Measurements from ENCODE around the gene C4orf51.
A peak's percentile ranks its signal among the peaks of the same experiment; 100 is the strongest.

C4orf51 gene

GRCh38 chr4:145722561-145722960 lies 42.6 kb downstream of the C4orf51 start:
- H2AFZ ChIP-seq, result no peak overlapping the region
- TF ChIP-seq, protein P1, sequence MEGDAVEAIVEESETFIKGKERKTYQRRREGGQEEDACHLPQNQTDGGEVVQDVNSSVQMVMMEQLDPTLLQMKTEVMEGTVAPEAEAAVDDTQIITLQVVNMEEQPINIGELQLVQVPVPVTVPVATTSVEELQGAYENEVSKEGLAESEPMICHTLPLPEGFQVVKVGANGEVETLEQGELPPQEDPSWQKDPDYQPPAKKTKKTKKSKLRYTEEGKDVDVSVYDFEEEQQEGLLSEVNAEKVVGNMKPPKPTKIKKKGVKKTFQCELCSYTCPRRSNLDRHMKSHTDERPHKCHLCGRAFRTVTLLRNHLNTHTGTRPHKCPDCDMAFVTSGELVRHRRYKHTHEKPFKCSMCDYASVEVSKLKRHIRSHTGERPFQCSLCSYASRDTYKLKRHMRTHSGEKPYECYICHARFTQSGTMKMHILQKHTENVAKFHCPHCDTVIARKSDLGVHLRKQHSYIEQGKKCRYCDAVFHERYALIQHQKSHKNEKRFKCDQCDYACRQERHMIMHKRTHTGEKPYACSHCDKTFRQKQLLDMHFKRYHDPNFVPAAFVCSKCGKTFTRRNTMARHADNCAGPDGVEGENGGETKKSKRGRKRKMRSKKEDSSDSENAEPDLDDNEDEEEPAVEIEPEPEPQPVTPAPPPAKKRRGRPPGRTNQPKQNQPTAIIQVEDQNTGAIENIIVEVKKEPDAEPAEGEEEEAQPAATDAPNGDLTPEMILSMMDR (IDR thresholded peaks at IDR 0.05), result no peak
- H3K36me3 ChIP-seq (ENCODE audit: control insufficient read depth, insufficient read depth, low read length), result no peaks in the 10 kb centered on the region
- H3K9ac ChIP-seq, result no peak overlapping the region
- H3K27me3 ChIP-seq (ENCODE audit: control insufficient read depth, insufficient read depth, low read length), result no peaks in the 10 kb centered on the region
- no peaks in the 10 kb centered on the region for H3K9me3 ChIP-seq (ENCODE audit: control insufficient read depth, low read length)
- no peaks in the 10 kb centered on the region for H3K4me1 ChIP-seq
- H3K79me2 ChIP-seq, result no peaks in the 10 kb centered on the region
- no peak overlapping the region for H3K27ac ChIP-seq
- no peak overlapping the region for H3K4me3 ChIP-seq (ENCODE audit: low read depth, low read length)
- H3K4me2 ChIP-seq (ENCODE audit: low read length), result no peak overlapping the region

- no peaks in the 10 kb centered on the region for H3K4me1 ChIP-seq
- TF ChIP-seq, protein P1 (IDR thresholded peaks at IDR 0.05), result no peak
- peak overlapping the region; percentile 25 for H3K4me2 ChIP-seq (ENCODE audit: low read length)
- H3K9me3 ChIP-seq (ENCODE audit: control insufficient read depth, low read length), result no peaks in the 10 kb centered on the region
- no peak overlapping the region for H2AFZ ChIP-seq
- no peak overlapping the region for H3K27ac ChIP-seq
- no peak overlapping the region for H3K4me3 ChIP-seq (ENCODE audit: low read depth, low read length)
- H3K36me3 ChIP-seq (ENCODE audit: control insufficient read depth, insufficient read depth, low read length), result no peaks in the 10 kb centered on the region
- no peaks in the 10 kb centered on the region for H3K79me2 ChIP-seq
- H3K27me3 ChIP-seq (ENCODE audit: control insufficient read depth, insufficient read depth, low read length), result no peaks in the 10 kb centered on the region
- no peak overlapping the region for H3K9ac ChIP-seq
These were observed 43.4 kb downstream of the C4orf51 start for GRCh38 chr4:145723336-145723735.

GRCh38 chr4:145730026-145730425 lies 50.1 kb downstream of the C4orf51 start:
- Histone ChIP-seq H3K4me3 (ENCODE audit: low read depth, low read length) (no peak overlapping the region), H2AFZ (no peak overlapping the region), H3K27ac (no peak overlapping the region), H3K79me2 (no peaks in the 10 kb centered on the region), H3K4me2 (ENCODE audit: low read length) (no peak overlapping the region), H3K27me3 (ENCODE audit: control insufficient read depth, insufficient read depth, low read length) (no peaks in the 10 kb centered on the region), H3K9ac (no peak overlapping the region), H3K36me3 (ENCODE audit: control insufficient read depth, insufficient read depth, low read length) (no peaks in the 10 kb centered on the region), H3K4me1 (peaks cover 7% of the 10 kb centered on the region), H3K9me3 (ENCODE audit: control insufficient read depth, low read length) (no peaks in the 10 kb centered on the region)
- TF ChIP-seq, protein P1 (IDR thresholded peaks at IDR 0.05), result no peak

GRCh38 chr4:145731028-145731427 lies 51.1 kb downstream of the C4orf51 start:
- TF ChIP-seq, protein P1 (IDR thresholded peaks at IDR 0.05), result no peak
- H3K27me3 ChIP-seq (ENCODE audit: control insufficient read depth, insufficient read depth, low read length), result no peaks in the 10 kb centered on the region
- H2AFZ ChIP-seq, result no peak overlapping the region
- H3K4me1 ChIP-seq, result peaks cover 10% of the 10 kb centered on the region
- no peaks in the 10 kb centered on the region for H3K36me3 ChIP-seq (ENCODE audit: control insufficient read depth, insufficient read depth, low read length)
- H3K9ac ChIP-seq, result no peak overlapping the region
- no peak overlapping the region for H3K4me3 ChIP-seq (ENCODE audit: low read depth, low read length)
- H3K27ac ChIP-seq, result no peak overlapping the region
- no peaks in the 10 kb centered on the region for H3K9me3 ChIP-seq (ENCODE audit: control insufficient read depth, low read length)
- H3K4me2 ChIP-seq (ENCODE audit: low read length), result no peak overlapping the region
- H3K79me2 ChIP-seq, result no peaks in the 10 kb centered on the region

GRCh38 chr4:145732001-145732815 lies 52.3 kb downstream of the C4orf51 start:
- Histone ChIP-seq H3K36me3 (ENCODE audit: control insufficient read depth, insufficient read depth, low read length) (no peaks in the 10 kb centered on the region), H3K27ac (peak overlapping the region; percentile 78), H3K4me3 (ENCODE audit: low read depth, low read length) (peak overlapping the region; percentile 57), H3K4me2 (ENCODE audit: low read length) (peak overlapping the region; percentile 79), H3K27me3 (ENCODE audit: control insufficient read depth, insufficient read depth, low read length) (no peaks in the 10 kb centered on the region), H3K79me2 (no peaks in the 10 kb centered on the region), H3K4me1 (peaks cover 14% of the 10 kb centered on the region), H3K9me3 (ENCODE audit: control insufficient read depth, low read length) (no peaks in the 10 kb centered on the region), H2AFZ (peak overlapping the region; percentile 89), H3K9ac (no peak overlapping the region)
- TF ChIP-seq, protein P1 (IDR thresholded peaks at IDR 0.05), result no peak
